PFSK-1 (cell line): ENCODE data around the gene OR8D4.

Source experiments
- FOXP2 ChIP-seq: optimal IDR thresholded peaks from 2 replicates; pipeline ENCODE3; 2011; ENCODE audit warnings: borderline replicate concordance, control low read depth, inconsistent platforms; ENCODE audit not compliant: insufficient read depth; ENCODE audit errors: extremely low read length, extremely low read depth
- POLR2AphosphoS5 ChIP-seq: IDR thresholded peaks from 2 replicates; pipeline ENCODE4 v1.6.1; 2012; ENCODE audit warnings: low read depth, mild to moderate bottlenecking, control low read depth, low read length, moderate library complexity
- REST ChIP-seq, 2 experiments: IDR thresholded peaks; 2 replicates each; pipeline versions ENCODE4 v1.6.1 to v1.8.0; 2011 to 2012; ENCODE audit warnings: low read depth in 2 of 2, low read length in 2 of 2, control low read depth in 1 of 2, inconsistent platforms in 1 of 2, mild to moderate bottlenecking in 1 of 2, moderate library complexity in 1 of 2; ENCODE audit not compliant: insufficient read depth in 1 of 2
- SIN3A ChIP-seq: IDR thresholded peaks from 2 replicates; pipeline ENCODE4 v1.6.1; 2012; ENCODE audit warnings: mild to moderate bottlenecking, low read length, moderate library complexity, borderline replicate concordance; ENCODE audit not compliant: insufficient read depth
- TAF1 ChIP-seq: IDR thresholded peaks from 2 replicates; pipeline ENCODE4 v1.6.1; 2012; ENCODE audit warnings: low read length, control low read depth, borderline replicate concordance; ENCODE audit not compliant: insufficient read depth

OR8D4 gene

GRCh38 chr11:123880912-123881311 lies 21.1 kb upstream of the OR8D4 start:
- TF ChIP-seq POLR2AphosphoS5: no peak
- no peak for TF ChIP-seq TAF1
- TF ChIP-seq REST (IDR thresholded peaks at IDR 0.05; ENCODE audit: insufficient read depth in 1 of 2, low read depth in 2 of 2, low read length in 2 of 2): no peak
- TF ChIP-seq FOXP2: no peak
- TF ChIP-seq SIN3A: no peak

- TF ChIP-seq FOXP2 (no peak), POLR2AphosphoS5 (no peak), SIN3A (no peak), REST (IDR thresholded peaks at IDR 0.05; ENCODE audit: insufficient read depth in 1 of 2, low read depth in 2 of 2, low read length in 2 of 2) (no peak), TAF1 (no peak)
Measured at GRCh38 chr11:123885570-123885969, 16.4 kb upstream of the OR8D4 start, which contains the start of gene TMEM225. TMEM225 (minus strand) TSS chr11:123885670; CDS start chr11:123885425, 245 bp downstream.

GRCh38 chr11:123892031-123892430 lies 9.9 kb upstream of the OR8D4 start:
- TF ChIP-seq POLR2AphosphoS5: no peak
- TF ChIP-seq FOXP2: no peak
- no peak for TF ChIP-seq SIN3A
- TF ChIP-seq REST (IDR thresholded peaks at IDR 0.05; ENCODE audit: insufficient read depth in 1 of 2, low read depth in 2 of 2, low read length in 2 of 2): no peak
- TF ChIP-seq TAF1: no peak

- no peak for TF ChIP-seq FOXP2
- TF ChIP-seq REST (IDR thresholded peaks at IDR 0.05; ENCODE audit: insufficient read depth in 1 of 2, low read depth in 2 of 2, low read length in 2 of 2): no peak
- TF ChIP-seq POLR2AphosphoS5: no peak
- TF ChIP-seq TAF1: no peak
- TF ChIP-seq SIN3A: no peak
Measured at GRCh38 chr11:123899792-123900191, 2.2 kb upstream of the OR8D4 start.

GRCh38 chr11:123903932-123904331 lies 2.0 kb downstream of the OR8D4 start:
- TF ChIP-seq FOXP2 (no peak), POLR2AphosphoS5 (no peak), TAF1 (no peak), SIN3A (no peak), REST (IDR thresholded peaks at IDR 0.05; ENCODE audit: insufficient read depth in 1 of 2, low read depth in 2 of 2, low read length in 2 of 2) (no peak)
